ENCODE measurements around the gene DLG2. TPM values are rescaled to one million over a fixed set of nuclear protein-coding genes. Genes with fewer than 3 reads are reported as not detected.

Gene DLG2
- total and polyA plus RNA-seq, 3 experiments from 2014 or later: 0.81 to 1.5 (median 1.3) TPM

DNA sequence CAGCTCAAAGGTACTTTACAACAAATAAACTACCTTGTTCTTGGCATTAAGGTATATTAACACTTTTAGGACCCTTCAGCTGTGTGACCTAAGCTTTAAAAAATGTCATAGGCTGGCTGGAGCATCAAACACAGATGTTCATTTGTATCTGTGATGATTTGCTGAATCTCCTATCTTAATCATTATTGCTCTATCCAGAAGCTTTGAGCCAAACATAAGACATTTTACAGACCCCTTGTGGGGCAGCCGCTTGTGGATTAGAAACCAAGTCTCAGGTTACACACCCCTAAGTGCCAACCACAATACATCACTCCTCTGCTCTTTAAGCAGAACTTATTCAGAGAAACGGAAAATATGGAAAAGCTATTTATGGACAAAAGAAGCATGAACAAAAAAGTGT, 1946.8 kb downstream of the DLG2 start:
- ChIA-PET CTCF (no interaction called here), POLR2A (no interaction called here)
- Mint-ChIP-seq H3K36me3 (no peaks in the 10 kb centered on the region), H3K9me3 (peaks cover 0 to 1% (median 0%) of the 10 kb centered on the region in 5 donors), H3K27me3 (no peaks in the 10 kb centered on the region), H3K4me1 (no peaks in the 10 kb centered on the region), H3K27ac (no peak overlapping the region), H3K4me3 (no peak overlapping the region)
- Histone ChIP-seq H3K4me1 (ENCODE audit: insufficient read depth, low read length) (no peaks in the 10 kb centered on the region), H3K27me3 (ENCODE audit: insufficient read depth, low read length, poor library complexity, severe bottlenecking) (no peaks in the 10 kb centered on the region), H3K9me3 (ENCODE audit: low read length) (no peaks in the 10 kb centered on the region), H3K36me3 (ENCODE audit: insufficient read depth, low read length) (no peaks in the 10 kb centered on the region), H3K27ac (ENCODE audit: low read depth, low read length) (no peak overlapping the region), H3K4me3 (ENCODE audit: low read length) (no peak overlapping the region)
- no peak for DNase-seq

DNA sequence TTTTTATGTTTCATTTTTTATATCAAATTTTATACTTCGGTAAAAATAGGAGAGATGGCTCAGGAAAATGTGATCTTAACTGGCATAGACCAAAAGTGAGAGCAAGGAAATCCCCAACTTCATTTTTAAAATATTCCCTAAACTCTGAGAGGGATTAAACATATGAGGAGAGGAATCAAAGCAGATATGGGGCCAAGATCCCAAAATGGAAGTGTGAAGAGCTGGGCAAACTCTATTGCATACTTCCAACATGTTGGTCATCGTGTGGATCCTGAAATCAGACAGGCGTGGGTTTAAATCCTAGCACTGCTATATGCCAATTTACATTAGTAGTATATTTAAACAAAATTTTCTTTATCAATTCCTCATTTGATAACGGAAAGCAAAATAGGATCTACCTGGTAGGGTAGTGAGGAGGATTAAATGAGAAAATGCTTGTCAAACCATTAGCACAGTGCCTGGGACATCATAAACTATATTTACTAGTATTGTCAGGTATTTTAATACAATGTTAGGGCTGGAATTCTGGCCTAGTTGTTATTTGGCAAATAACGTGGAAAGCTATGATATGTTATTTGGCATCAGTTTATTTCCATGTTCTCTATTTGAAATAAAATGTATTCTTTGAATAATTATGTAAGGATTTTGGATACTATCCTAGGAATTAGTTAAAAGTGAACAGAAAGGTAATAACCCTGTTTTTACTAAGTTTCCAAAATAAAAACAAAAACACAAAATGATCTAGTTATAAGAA, 1948.1 kb downstream of the DLG2 start:
- POLR2A ChIA-PET: no interaction called here
- H3K9me3 Mint-ChIP-seq: peaks cover 0 to 1% (median 0%) of the 10 kb centered on the region in 5 donors

DNA sequence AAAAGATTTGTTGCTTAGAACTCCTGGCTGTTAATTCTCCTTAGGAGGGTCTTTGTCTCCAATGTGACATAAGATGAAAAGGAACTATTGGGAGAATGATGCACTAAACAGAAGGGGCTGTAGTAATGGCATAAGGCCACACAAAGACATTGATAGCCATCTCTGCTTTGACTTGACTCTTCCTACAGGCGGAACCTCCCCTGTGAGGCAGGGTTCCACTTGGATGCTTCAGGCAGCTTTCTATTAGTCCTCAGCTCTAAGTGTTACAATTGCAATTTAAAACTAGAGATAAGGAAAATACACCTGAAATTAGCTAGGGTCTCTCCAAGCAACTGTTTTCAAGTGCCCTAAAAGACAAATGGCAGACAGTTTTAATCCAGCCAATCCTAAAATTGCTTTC, 1949.4 kb downstream of the DLG2 start:
- Mint-ChIP-seq H3K27ac (no peak overlapping the region), H3K4me3 (no peak overlapping the region), H3K36me3 (no peaks in the 10 kb centered on the region), H3K9me3 (peaks cover 0 to 1% (median 0%) of the 10 kb centered on the region in 5 donors), H3K27me3 (no peaks in the 10 kb centered on the region), H3K4me1 (no peaks in the 10 kb centered on the region)
- ChIA-PET POLR2A (no interaction called here), CTCF (no interaction called here)
- H3K27ac ChIP-seq (ENCODE audit: low read depth, low read length): no peak overlapping the region
- H3K4me3 ChIP-seq (ENCODE audit: low read length): no peak overlapping the region
- DNase-seq: no peak
- no peaks in the 10 kb centered on the region for H3K9me3 ChIP-seq (ENCODE audit: low read length)
- H3K27me3 ChIP-seq (ENCODE audit: insufficient read depth, low read length, poor library complexity, severe bottlenecking): no peaks in the 10 kb centered on the region
- no peaks in the 10 kb centered on the region for H3K4me1 ChIP-seq (ENCODE audit: insufficient read depth, low read length)
- no peaks in the 10 kb centered on the region for H3K36me3 ChIP-seq (ENCODE audit: insufficient read depth, low read length)

More for the DNA sequence above, 1948.1 kb downstream of the DLG2 start:
- no peak overlapping the region for H3K4me3 Mint-ChIP-seq
- Histone ChIP-seq H3K27me3 (ENCODE audit: insufficient read depth, low read length, poor library complexity, severe bottlenecking) (no peaks in the 10 kb centered on the region), H3K4me1 (ENCODE audit: insufficient read depth, low read length) (no peaks in the 10 kb centered on the region), H3K27ac (ENCODE audit: low read depth, low read length) (no peak overlapping the region), H3K9me3 (ENCODE audit: low read length) (no peaks in the 10 kb centered on the region), H3K4me3 (ENCODE audit: low read length) (no peak overlapping the region), H3K36me3 (ENCODE audit: insufficient read depth, low read length) (no peaks in the 10 kb centered on the region)
- CTCF ChIA-PET: no interaction called here
- H3K36me3 Mint-ChIP-seq: no peaks in the 10 kb centered on the region
- no peaks in the 10 kb centered on the region for H3K4me1 Mint-ChIP-seq
- H3K27ac Mint-ChIP-seq: no peak overlapping the region
- DNase-seq: no peak
- H3K27me3 Mint-ChIP-seq: no peaks in the 10 kb centered on the region

DNA sequence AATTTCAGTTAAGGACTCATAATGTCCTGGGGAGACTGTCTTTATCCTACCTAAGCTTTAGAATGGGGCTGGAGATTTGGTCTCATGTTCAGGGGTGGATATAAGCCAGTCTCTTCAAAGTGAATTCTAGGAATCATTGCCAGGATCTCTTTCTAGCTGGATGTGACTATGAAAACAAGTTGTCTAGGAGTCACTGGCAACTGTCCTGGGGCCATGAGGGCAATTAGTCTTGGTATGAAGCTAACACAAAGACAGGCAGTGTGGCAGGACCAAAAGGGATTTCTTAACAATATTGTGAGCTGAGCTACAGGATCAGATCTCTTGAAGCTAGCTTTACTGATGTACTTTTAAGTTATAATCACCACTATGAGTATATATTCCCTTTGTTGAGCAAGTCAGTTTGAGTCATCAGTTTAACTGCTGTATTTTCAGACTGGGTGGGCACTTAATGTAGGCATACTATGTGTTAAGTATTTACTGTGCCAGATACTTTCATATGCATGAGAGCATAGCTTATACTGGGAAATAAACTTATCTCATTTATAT, 1951.0 kb downstream of the DLG2 start:
- Mint-ChIP-seq H3K4me3 (no peak overlapping the region), H3K27me3 (peaks cover 0 to 1% of the 10 kb centered on the region in 2 donors), H3K4me1 (no peaks in the 10 kb centered on the region), H3K9me3 (no peaks in the 10 kb centered on the region), H3K27ac (no peak overlapping the region), H3K36me3 (no peaks in the 10 kb centered on the region)
- no peak overlapping the region for H3K27ac ChIP-seq (ENCODE audit: low read depth, low read length)
- ChIA-PET POLR2A (no interaction called here), CTCF (no interaction called here)
- no peaks in the 10 kb centered on the region for H3K4me1 ChIP-seq (ENCODE audit: insufficient read depth, low read length)
- no peak overlapping the region for H3K4me3 ChIP-seq (ENCODE audit: low read length)
- H3K27me3 ChIP-seq (ENCODE audit: insufficient read depth, low read length, poor library complexity, severe bottlenecking): no peaks in the 10 kb centered on the region
- no peaks in the 10 kb centered on the region for H3K9me3 ChIP-seq (ENCODE audit: low read length)
- no peaks in the 10 kb centered on the region for H3K36me3 ChIP-seq (ENCODE audit: insufficient read depth, low read length)
- DNase-seq: no peak

DNA sequence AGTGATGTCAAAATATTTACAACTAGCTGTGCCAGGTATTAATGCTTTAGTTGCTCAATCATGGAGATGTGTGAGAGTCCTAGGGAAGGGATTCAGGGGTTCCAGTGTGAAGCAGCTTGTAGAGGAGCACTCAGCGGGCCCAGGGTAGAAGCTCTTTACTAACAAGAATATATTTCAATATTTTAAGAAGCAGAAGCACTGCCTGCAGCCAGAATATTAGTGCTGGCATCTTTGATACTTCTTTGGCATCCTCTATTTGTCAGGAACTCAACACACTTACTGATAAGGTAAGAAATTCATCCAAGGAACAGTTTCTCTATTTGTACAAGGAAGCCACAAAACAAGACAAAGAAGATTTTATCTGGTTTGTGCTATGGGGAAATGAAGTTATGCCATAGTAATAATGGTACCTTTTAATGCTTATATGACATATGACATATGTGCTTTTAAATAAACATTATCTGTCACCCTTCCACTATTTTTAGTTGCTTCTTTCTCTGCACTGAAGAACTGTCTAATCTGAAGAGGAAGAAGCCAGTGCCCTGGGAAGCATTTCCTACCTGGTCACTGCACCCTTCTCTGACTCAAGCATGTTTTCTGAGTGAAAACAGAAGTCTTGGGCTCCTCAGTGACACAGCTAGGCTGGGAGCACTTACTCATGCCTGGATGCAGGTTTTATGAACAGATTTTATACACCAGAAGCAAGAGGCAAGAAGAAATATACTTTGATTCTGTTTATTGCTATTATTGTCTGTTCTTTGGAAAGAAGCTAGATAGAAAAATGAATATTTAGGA, 1952.8 kb downstream of the DLG2 start:
- Mint-ChIP-seq H3K4me3 (no peak overlapping the region), H3K27ac (no peak overlapping the region), H3K4me1 (no peaks in the 10 kb centered on the region), H3K9me3 (no peaks in the 10 kb centered on the region), H3K27me3 (peaks cover 0 to 1% of the 10 kb centered on the region in 2 donors), H3K36me3 (no peaks in the 10 kb centered on the region)
- CTCF ChIA-PET: no interaction called here
- no peak for DNase-seq
- Histone ChIP-seq H3K36me3 (ENCODE audit: insufficient read depth, low read length) (no peaks in the 10 kb centered on the region), H3K4me1 (ENCODE audit: insufficient read depth, low read length) (no peaks in the 10 kb centered on the region), H3K4me3 (ENCODE audit: low read length) (no peak overlapping the region), H3K27me3 (ENCODE audit: insufficient read depth, low read length, poor library complexity, severe bottlenecking) (no peaks in the 10 kb centered on the region), H3K9me3 (ENCODE audit: low read length) (no peaks in the 10 kb centered on the region), H3K27ac (ENCODE audit: low read depth, low read length) (no peak overlapping the region)
- POLR2A ChIA-PET: no interaction called here

DNA sequence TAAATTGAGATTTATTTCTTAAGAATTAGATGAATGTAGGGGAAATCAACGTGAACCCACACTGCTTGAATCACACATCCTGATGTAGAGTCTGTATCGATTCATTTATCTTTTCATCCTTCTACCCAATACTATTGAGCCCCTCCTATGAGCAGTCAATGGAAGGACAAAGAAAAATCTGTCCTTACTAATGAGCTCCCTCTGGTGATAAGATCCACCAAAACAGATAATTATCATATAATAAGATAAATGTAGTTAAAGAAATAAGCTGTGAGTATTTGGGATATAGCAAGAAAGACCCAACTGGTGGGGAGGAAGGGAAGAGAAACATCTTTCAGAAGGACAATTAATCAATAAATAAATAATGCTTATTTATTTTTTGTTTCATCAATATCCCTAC, 1955.9 kb downstream of the DLG2 start:
- Mint-ChIP-seq H3K9me3 (no peaks in the 10 kb centered on the region), H3K4me3 (no peak overlapping the region), H3K27ac (no peak overlapping the region), H3K36me3 (no peaks in the 10 kb centered on the region), H3K27me3 (peaks cover 0 to 1% of the 10 kb centered on the region in 2 donors), H3K4me1 (no peaks in the 10 kb centered on the region)
- no peak overlapping the region for H3K27ac ChIP-seq (ENCODE audit: low read depth, low read length)
- H3K27me3 ChIP-seq (ENCODE audit: insufficient read depth, low read length, poor library complexity, severe bottlenecking): no peaks in the 10 kb centered on the region
- ChIA-PET CTCF (no interaction called here), POLR2A (no interaction called here)
- no peaks in the 10 kb centered on the region for H3K36me3 ChIP-seq (ENCODE audit: insufficient read depth, low read length)
- no peak for DNase-seq
- no peaks in the 10 kb centered on the region for H3K4me1 ChIP-seq (ENCODE audit: insufficient read depth, low read length)
- no peaks in the 10 kb centered on the region for H3K9me3 ChIP-seq (ENCODE audit: low read length)
- H3K4me3 ChIP-seq (ENCODE audit: low read length): no peak overlapping the region

DNA sequence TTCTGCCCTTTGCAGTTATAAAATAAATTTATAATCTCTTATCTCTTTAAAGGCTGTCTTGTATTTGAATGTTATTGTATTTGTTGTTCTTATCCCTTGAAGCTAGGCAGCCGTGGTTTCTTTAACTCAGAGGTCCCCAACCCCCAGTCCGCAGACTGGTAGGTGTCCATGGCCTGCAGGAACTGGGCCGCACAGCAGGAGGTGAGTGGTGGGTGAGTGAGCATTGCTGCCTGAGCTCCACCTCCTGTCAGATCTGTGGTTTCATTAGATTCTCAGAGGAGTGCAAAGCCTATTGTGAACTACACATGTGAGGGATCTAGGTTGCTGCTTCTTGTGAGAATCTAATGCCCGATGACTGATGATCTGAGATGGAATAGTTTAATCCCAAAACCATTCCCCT, 1961.0 kb downstream of the DLG2 start:
- Histone ChIP-seq H3K9me3 (ENCODE audit: low read length) (no peaks in the 10 kb centered on the region), H3K36me3 (ENCODE audit: insufficient read depth, low read length) (no peaks in the 10 kb centered on the region), H3K4me1 (ENCODE audit: insufficient read depth, low read length) (no peaks in the 10 kb centered on the region), H3K27ac (ENCODE audit: low read depth, low read length) (no peak overlapping the region), H3K27me3 (ENCODE audit: insufficient read depth, low read length, poor library complexity, severe bottlenecking) (no peaks in the 10 kb centered on the region), H3K4me3 (ENCODE audit: low read length) (no peak overlapping the region)
- no peak overlapping the region for H3K4me3 Mint-ChIP-seq
- no peaks in the 10 kb centered on the region for H3K36me3 Mint-ChIP-seq
- no peak for DNase-seq
- no peaks in the 10 kb centered on the region for H3K4me1 Mint-ChIP-seq
- CTCF ChIA-PET: no interaction called here
- POLR2A ChIA-PET: no interaction called here
- H3K27me3 Mint-ChIP-seq: peaks cover 0 to 2% of the 10 kb centered on the region in 2 donors
- no peak overlapping the region for H3K27ac Mint-ChIP-seq
- peaks cover 0 to 3% (median 0%) of the 10 kb centered on the region in 5 donors for H3K9me3 Mint-ChIP-seq

DNA sequence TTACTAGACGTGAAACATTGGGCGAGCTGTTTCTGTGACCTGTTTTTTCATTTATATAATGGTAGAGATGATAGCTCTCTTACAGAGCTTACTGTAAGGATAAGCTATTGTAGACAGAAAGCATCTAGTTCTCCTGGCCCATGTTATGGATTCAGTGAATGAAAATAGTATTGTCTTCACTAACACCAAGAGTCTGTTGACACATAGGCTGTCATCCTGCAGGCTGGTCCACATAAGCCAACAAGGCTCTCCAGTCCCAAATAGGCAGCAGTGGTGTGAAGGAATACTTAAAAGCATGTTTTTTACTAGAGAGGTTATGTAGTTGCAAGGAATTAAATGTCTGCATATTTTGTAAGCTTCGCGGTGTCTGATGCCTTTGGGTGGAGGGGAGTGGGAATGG, 1963.2 kb downstream of the DLG2 start:
- no peaks in the 10 kb centered on the region for H3K36me3 Mint-ChIP-seq
- H3K4me1 Mint-ChIP-seq: no peaks in the 10 kb centered on the region
- H3K9me3 Mint-ChIP-seq: peaks cover 0 to 5% (median 3%) of the 10 kb centered on the region in 5 donors
- POLR2A ChIA-PET: no interaction called here
- no peak for DNase-seq
- H3K4me1 ChIP-seq (ENCODE audit: insufficient read depth, low read length): no peaks in the 10 kb centered on the region
- no peaks in the 10 kb centered on the region for H3K36me3 ChIP-seq (ENCODE audit: insufficient read depth, low read length)
- H3K4me3 Mint-ChIP-seq: no peak overlapping the region
- H3K27me3 ChIP-seq (ENCODE audit: insufficient read depth, low read length, poor library complexity, severe bottlenecking): no peaks in the 10 kb centered on the region
- CTCF ChIA-PET: no interaction called here
- no peak overlapping the region for H3K27ac Mint-ChIP-seq
- H3K9me3 ChIP-seq (ENCODE audit: low read length): no peaks in the 10 kb centered on the region
- no peak overlapping the region for H3K27ac ChIP-seq (ENCODE audit: low read depth, low read length)
- H3K27me3 Mint-ChIP-seq: peaks cover 0 to 2% of the 10 kb centered on the region in 2 donors
- no peak overlapping the region for H3K4me3 ChIP-seq (ENCODE audit: low read length)
